ENCODE measurements around the gene RASL10A.

DNA sequence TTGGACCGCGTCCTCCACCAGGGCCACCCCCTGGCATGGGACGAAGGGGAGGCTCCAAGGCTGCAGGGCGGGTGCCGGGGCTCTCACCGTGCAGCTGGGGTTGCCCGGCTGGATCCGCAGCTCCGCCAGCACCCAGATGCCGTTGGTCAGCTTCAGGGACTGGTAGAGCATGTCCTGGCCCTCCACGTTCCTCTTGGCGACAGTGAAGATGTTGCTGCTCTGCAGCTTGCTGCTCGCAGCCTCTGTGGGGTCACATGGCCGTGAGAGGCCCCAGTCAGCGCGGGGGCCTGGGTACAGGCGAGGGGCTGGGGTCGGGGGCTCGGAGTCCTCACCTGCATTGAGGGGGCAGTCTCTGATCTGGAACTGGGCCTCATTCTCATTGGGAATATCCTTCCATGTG is 14.8 kb upstream of the RASL10A start:
- TF ChIP-seq, protein P1, sequence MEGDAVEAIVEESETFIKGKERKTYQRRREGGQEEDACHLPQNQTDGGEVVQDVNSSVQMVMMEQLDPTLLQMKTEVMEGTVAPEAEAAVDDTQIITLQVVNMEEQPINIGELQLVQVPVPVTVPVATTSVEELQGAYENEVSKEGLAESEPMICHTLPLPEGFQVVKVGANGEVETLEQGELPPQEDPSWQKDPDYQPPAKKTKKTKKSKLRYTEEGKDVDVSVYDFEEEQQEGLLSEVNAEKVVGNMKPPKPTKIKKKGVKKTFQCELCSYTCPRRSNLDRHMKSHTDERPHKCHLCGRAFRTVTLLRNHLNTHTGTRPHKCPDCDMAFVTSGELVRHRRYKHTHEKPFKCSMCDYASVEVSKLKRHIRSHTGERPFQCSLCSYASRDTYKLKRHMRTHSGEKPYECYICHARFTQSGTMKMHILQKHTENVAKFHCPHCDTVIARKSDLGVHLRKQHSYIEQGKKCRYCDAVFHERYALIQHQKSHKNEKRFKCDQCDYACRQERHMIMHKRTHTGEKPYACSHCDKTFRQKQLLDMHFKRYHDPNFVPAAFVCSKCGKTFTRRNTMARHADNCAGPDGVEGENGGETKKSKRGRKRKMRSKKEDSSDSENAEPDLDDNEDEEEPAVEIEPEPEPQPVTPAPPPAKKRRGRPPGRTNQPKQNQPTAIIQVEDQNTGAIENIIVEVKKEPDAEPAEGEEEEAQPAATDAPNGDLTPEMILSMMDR (IDR thresholded peaks at IDR 0.05 in 8 of 11, conservative IDR thresholded peaks at IDR 0.05 in 3 of 11): no peak
- TF ChIP-seq POLR2AphosphoS5 (IDR thresholded peaks at IDR 0.05): no peak

Data from spleen (tissue), 7 donors.